ENCODE results near the gene GSTM2.

GSTM2 gene

GRCh38 chr1:109714661-109715372 is 47.0 kb downstream of the GSTM2 start:
- no peak for DNase-seq (ENCODE audit: low read depth in 3 of 3)

GRCh38 chr1:109716121-109716520 is 48.3 kb downstream of the GSTM2 start:
- DNase-seq (ENCODE audit: low read depth in 3 of 3), result no peak

DNA sequence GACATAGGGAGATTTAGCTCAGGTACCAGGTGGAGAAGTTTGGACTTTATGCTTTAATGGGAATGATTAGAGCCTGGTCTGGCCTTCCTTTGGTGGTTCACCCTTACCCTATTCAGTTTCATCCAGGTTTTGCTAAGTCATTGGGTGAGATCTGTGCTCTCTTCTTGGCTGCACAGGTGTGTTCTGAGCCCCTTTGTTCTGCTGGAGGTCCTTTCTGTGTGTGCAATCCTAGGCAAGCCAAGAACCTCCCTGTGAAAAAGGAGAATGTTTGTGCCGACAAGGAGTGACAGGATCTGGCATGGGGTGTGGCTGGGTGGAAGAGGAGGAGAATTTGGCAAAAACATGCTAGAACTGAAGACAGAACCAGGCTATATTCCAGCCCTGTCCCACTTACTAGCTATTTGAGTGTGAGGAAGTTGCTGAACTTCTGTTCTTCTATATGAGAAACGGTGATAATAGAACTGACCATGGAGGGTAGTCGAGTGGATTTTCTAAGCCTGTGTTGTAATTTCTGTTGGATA is 48.8 kb downstream of the GSTM2 start:
- no peak for DNase-seq (ENCODE audit: low read depth in 3 of 3)

GRCh38 chr1:109717729-109718128 is 49.9 kb downstream of the GSTM2 start:
- no peak for DNase-seq (ENCODE audit: low read depth in 3 of 3)

GRCh38 chr1:109718495-109718894 is 50.6 kb downstream of the GSTM2 start:
- no peak for DNase-seq (ENCODE audit: low read depth in 3 of 3)

GRCh38 chr1:109719337-109719837 is 51.5 kb downstream of the GSTM2 start:
- no peak for DNase-seq (ENCODE audit: low read depth in 3 of 3)

DNA sequence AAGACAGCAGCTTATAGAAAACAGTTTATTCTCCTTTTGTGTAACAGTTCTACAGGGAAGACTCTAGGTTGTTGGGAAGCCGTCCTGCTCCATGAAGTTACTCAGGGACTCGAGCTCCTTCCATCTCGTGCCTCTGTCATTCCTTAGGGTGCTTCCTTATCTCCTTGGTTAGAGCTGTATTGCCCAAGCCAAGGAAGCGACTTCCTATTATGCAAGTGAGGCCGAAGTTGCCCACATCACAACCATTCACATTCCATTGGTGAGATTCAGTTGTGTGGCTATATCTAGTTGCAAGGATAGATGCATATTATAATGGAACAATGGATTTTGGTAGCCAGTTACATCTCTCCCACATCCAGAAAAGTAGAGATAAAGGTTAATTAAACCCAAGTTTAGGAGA is 53.2 kb downstream of the GSTM2 start:
- DNase-seq (ENCODE audit: low read depth in 3 of 3), result no peak

GRCh38 chr1:109721971-109722370 is 54.1 kb downstream of the GSTM2 start:
- no peak for DNase-seq (ENCODE audit: low read depth in 3 of 3)

DNA sequence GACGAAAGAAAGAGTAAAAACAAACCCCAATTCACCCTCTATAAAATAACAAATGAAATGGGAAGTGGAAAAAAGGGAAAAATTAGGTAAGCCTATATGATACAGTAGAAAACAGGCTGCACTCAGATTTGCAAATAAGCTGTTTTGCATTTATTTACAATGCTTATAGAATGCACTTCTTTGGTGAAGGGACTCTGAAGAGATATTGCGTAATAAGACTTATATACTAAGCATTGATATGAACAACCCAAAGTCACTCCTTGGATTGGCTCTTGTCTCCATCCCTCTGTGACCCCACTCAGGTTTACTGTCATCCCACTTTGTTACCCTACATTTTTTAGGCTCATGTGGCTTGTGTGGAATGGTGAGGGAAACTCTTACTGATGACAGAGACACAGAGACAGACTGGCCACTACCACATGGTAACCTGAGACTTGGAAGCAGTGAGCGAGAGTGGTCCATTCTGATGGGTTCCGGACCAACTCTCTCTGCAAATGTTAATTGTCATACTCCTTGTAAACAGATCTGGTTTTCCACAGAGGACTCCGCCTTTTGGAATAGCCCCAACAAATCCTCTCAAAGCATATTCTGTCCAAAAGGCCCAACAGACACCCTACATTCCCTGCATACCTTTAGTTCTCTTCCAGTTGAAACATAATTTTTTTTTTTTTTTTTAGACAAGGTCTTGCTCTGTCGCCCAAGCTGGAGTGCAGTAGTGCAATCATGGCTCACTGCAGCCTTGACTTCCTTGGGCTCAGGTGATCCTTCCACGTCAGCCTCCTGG is 55.2 kb downstream of the GSTM2 start:
- no peak for DNase-seq (ENCODE audit: low read depth in 3 of 3)

Measured in stimulated activated CD4-positive, alpha-beta T cell treated with anti-CD3 and anti-CD28 coated beads, TNF-alpha, amount 100 ng/mL, for 48 hours (primary cell).